NCI-H2081 treated with DMSO at 0.1 percent for 48 hours (cell line): Measurements from ENCODE around the gene GABBR2.
A peak's percentile ranks its signal among the peaks of the same experiment; 100 is the strongest.

Experiments
- DNase-seq: peaks from one replicate; lab custom pipeline; 2025; lab: John Stamatoyannopoulos, UW

The GABBR2 gene

DNA sequence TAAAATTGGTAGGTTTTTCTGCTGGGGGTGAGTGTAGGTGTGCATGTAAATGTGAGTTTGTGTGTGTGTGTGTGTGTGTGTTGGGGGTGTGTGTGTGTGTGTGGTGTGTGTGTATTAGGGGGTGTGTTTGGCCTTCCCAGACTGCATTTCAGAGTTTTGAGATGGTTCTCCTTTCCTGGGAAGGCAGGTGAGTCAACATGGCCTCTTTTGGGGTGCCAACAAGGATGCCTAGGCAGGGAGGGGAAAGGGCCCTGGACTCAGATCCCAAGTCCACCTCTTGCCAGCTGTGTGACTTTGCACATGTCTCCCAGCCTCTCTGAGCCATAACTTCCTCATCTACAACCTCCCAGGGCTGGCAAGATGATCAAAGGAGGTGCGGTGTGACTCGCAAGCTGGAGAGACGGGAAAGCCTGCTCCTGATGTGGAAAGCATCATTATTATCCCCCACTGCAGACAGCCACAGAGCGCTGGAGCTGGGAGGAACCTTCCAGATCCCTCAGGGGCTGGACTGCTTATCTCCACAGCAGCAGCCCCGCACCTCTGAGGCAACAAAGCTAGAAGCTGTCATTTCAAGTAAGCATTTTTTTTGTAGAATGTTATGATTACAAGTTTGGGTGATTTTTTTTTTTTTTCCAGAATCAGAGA lies 389.8 kb downstream of the GABBR2 start:
- no peak for DNase-seq

DNA sequence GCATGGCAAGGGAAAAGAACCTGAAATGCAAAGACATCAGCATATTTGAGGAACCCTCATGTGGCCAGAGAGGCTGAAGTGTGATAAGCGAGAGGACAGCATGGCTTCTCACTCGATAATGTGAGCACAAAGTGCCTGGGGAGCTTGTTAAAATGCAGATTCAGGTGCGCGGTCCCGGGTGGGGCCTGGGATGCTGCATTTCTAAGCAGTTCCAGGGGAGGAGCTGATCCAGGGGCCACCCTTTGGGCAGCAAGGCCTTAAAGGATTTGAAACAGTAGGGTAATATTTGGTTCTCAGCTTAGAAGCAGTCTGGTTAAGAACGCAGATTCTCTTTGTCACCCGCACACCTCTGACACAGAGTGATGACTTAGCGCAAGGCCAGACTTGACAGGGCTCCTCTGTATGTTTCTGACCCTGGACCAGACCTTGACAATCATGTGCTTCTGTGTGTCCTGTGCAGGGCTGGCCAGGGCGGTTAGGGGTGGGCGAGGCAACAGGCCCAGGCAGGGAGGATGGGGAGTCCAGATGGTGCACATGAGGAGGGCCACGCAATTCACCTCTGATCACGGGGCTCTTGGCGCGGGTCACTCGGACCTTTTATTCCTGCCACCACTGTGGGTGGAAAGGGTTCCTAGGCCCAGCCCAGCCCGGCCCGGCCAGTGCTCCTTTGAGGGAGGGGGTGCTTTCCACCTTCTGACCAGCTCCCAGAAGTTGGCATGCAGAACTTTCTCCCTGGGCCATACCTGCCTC lies 390.5 kb downstream of the GABBR2 start:
- no peak for DNase-seq

- DNase-seq, result no peak
Observed at GRCh38 chr9:98317134-98317857, 391.4 kb downstream of the GABBR2 start.

DNA sequence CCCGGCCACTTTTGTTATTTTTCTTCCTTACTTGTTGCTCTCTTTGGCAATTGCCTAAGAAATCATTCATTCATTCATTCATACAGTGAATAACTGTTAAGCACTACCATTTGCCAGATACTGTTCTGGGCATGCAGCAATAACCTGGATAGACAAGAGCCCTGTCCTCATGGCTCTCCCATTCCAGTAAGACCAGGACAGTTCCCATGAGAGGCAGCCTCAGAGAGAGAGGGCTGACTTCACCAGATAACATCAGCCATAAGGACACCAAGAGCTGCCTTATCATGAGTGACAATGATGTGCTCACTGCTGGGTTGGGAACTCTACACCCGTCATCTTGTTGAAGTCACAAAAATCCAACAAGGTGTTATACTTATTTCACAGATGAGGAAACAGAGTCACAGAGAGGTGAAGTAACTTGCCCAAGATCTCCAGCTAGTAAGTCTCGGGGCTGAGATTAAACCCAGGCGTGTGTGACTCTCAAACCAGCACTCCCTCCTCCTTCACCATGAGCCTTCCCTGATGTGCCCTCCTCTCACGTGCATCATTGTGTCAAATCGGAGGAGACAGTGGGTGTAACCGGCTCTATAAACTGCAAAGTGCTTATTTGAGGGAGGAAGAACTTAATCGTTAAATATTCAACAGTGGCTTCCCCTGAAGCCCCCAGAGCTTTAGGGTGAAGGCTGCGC lies 392.1 kb downstream of the GABBR2 start:
- DNase-seq, result no peak

DNA sequence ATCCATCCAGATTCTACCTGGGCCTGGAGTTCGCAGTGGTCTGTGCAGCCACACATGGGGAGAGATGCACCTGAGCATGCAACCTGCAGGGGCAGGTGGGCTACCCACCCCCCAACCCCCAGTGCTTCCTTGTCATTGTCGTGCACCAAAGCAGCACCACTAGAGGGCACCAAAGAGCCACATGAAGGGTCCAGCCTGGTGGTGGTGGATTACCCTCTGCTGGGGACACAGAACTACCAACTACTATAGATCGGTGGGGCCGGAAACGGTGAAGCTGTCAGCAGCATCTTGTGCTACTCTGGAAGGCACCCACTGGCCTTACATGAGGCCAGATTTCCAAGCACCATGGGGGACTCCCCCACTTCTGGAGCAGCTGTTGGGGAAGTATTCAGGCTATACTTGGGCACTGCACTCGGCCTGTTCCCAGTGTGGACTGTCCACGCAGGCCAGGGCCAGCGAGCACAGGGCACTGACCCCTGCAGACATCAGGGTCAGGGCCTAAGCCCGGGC lies 393.1 kb downstream of the GABBR2 start:
- DNase-seq, result peak; percentile 67

DNA sequence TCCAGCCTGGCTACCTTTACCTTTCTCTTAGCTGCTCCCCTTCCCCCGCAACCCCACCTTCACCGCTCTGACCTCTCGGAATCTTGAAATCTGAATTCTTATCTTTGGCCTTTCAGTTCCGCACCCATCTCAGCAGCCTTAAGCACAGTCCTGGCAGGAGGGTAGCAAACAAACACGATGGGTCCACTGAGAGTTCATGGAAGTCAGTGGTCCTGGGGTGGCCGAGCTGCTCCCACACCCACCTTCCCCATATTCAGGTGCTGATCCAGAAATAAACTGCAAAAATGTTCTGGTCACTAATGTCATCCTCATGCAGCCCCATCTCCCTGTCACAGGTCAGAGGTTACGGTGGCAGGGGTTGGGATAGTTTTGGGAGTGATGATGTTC lies 393.7 kb downstream of the GABBR2 start:
- no peak for DNase-seq

GRCh38 chr9:98314381-98315066 lies 394.2 kb downstream of the GABBR2 start:
- no peak for DNase-seq

GRCh38 chr9:98312365-98312764 lies 396.4 kb downstream of the GABBR2 start:
- no peak for DNase-seq

DNA sequence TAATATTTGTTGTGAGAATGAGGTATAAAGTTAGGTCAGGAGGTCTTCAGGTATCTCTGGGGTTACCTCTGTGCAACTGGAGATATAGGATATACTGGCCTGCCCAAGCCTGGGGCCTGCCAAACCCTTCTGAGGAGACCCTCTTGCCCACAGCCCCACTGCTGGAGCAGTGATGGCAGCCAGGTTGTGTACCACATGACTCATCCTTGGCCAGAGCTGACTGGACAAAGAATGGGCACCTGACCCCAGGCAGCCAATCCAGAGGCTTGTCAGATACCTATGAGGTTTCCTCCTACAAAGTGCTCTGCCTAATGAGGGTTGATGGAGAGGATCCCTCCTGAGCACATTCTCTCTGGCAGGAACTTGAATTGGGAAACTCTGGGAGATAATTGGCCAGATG lies 397.2 kb downstream of the GABBR2 start:
- no peak for DNase-seq

DNA sequence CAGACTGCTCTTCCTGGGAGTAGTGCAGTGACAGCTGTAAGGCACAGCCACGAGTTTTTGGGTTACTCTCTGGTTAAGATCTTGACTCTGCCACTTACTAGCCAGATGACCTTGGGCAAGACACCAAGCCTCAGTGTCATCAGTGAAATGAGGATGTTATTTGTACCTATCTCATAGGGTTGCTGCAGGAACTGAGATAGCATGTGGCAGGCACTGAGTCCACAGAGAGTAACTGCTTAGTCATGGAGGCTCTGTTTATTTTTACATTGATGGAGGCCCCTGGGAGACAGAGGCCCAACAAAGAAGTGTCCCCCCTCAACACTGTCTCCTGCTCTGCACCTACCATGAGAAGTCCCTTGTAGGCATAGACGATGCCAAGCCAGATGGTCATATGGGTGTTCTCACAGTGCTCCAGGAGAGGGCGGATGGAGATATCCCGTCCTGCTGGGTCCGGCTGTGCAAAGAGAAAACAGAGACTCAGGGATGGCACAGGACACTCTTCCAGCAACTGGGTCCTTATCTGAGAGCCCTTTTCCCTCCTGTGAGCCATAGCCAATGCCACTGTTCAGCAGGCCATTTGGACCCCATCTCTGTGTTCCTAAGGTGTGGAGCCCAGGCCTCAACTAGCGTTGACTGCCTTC lies 397.9 kb downstream of the GABBR2 start:
- no peak for DNase-seq

- DNase-seq, result no peak
Observed at GRCh38 chr9:98306384-98307145, 402.2 kb downstream of the GABBR2 start.

- no peak for DNase-seq
Observed at GRCh38 chr9:98304381-98304780, 404.4 kb downstream of the GABBR2 start.

DNA sequence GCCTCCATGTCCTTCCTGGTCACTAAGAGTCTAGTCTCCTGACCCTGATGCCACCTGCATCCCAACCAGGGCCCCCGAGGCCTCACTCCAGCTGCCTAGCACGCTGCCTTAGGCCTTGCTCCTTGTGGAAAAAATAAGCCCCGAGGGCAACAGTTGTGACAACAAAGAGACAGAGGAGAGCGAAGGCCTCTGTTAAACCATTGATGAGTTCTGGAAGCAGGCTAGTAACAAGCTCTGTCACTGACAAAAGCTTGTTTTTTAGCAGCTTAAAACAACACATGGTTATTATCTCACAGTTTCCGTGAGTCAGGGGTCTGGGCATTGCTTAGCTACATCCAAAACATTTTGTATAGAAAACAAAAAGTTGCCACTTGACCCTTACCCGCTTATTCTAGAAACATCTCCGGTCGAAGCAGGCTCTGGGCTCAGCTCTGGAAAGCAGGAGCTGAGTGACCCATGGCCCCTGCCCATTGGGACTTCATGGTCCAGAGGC lies 405.1 kb downstream of the GABBR2 start:
- DNase-seq, result no peak

DNA sequence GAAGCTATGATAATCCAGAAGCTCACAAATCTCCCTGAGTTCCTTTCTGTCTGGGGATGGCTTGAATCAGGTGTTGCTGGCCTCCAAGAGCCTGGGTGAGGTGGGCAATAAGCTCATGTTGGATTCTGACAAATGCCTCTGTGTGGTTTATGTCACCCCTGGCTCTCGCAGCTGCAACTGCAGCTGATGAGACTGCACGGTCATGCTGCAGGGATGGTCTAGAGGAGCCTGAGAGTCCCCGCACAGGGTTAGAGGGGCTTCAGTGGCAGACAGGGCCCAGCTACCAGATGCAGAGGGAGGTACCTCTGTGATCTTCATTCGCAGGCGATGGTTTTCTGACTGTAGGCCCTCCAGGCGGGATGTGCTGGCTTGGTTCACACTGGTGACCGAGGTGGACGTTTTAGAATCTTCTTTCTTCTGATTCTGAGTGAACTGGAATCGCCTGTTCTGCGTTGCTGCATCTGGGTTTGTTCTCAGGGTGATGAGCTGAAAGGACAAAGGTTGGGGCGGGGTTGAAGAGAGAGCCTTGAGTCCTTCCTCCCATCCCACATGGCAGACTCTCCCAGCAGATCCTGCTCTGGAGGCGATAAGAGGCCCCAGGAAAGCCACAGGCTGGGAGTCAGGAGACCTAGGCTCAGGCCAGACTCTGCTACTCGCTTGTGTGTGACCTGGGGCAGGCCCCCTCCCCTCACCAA lies 405.6 kb downstream of the GABBR2 start:
- DNase-seq, result no peak

DNA sequence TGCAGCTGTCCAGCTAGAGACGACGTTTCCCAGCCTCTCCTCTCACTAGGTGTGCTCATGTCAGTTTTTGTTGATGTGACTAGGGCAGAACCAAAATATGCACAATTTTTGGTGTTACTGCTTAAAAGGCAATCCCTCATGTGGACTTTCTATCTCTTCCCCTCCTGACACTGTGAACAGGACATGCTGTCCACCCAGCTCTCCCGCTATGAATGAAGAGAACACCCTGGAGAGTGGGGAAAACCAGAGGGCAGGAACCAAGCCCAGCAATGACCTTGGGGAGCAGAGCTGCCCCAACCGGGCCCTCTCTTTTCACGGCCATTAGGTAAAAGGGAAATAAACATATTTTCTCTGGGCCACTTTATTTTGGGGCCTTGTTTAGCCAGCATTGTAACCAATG lies 406.6 kb downstream of the GABBR2 start:
- no peak for DNase-seq

- DNase-seq, result no peak
Observed at GRCh38 chr9:98300611-98301010, 408.1 kb downstream of the GABBR2 start.

DNA sequence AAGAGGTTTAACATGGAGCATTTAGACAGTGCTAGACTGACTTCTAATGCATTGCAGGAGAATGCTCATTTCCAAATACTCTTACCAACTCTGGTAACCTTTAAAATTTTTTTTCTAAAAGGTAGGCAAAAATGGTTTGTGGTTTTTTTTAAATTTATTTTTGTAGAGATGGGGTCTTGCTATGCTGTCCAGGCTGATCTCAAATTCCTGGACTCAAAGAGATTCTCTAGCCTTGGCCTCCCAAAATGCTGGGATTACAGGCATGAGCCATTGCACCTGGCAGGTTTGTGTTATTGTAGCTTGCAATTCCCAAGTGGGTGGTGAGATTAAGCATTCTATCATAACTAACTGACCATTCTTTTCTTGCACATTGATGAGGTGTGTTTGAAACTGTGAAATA lies 410.3 kb downstream of the GABBR2 start:
- no peak for DNase-seq

DNA sequence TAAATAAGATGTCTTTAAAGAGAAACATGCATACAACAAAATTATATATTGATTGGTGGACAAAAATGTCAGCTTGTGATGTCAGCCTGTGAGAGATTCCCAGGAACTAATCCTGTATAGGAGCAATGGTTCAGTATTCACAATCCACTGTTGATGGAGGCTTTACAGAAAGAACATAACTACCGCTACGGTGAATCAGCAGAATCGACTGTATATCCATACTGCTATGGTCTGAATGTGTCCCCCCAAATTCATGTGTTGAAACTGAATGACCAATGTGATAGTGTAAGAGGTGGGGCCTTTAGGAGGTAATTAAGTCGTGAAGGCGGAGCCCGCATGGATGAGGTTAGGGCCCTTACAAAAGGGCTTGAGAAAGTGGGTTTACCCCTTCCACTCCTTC lies 412.9 kb downstream of the GABBR2 start:
- DNase-seq, result no peak

DNA sequence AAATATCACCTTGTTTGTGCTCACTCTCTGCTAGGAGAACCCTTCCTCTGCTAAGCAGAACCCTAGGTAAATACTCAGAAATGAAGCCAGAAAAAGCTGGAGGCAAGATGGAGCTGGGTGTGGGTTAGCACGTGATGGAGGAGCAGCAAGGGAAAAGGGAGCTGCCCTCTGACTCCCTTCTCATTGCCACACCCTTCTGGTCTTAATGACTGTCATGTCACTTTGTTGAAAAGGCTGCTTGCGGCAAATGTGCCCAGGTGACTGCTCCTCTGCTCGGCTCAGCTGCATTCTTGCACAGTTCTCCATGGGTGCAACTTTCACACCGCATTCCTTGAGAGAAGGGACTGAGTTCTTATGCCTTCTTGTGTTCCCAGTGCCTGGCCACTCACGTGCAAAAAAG lies 416.9 kb downstream of the GABBR2 start:
- DNase-seq, result no peak

GRCh38 chr9:98290411-98290810 lies 418.3 kb downstream of the GABBR2 start:
- DNase-seq, result no peak
